ENCODE results near the gene SPSB1.

SPSB1 gene

GRCh38 chr1:9345922-9346321, 53.2 kb downstream of the SPSB1 start:
- TF ChIP-seq CTCF (IDR thresholded peaks at IDR 0.05; ENCODE audit: extremely low read depth, insufficient read depth, missing control alignments): no peak
- DNase-seq (ENCODE audit: low spot score): no peak
- in situ Hi-C loops (cut with MboI; ENCODE audit: low pct_unique_long_range_greater_than_20kb, low sequenced_read_pairs, unreplicated experiment): no loop called here

- TF ChIP-seq CTCF (IDR thresholded peaks at IDR 0.05; ENCODE audit: extremely low read depth, insufficient read depth, missing control alignments): no peak
- no peak for DNase-seq (ENCODE audit: low spot score)
Observed at GRCh38 chr1:9346566-9346965, 53.9 kb downstream of the SPSB1 start.

GRCh38 chr1:9347095-9347850, 54.6 kb downstream of the SPSB1 start:
- TF ChIP-seq CTCF (IDR thresholded peaks at IDR 0.05; ENCODE audit: extremely low read depth, insufficient read depth, missing control alignments): no peak
- no peak for DNase-seq (ENCODE audit: low spot score)
- in situ Hi-C loops (cut with MboI; ENCODE audit: low pct_unique_long_range_greater_than_20kb, low sequenced_read_pairs, unreplicated experiment): no loop called here

More at GRCh38 chr1:9346566-9346965, 53.9 kb downstream of the SPSB1 start:
- in situ Hi-C loops (cut with MboI; ENCODE audit: low pct_unique_long_range_greater_than_20kb, low sequenced_read_pairs, unreplicated experiment): no loop called here

GRCh38 chr1:9349331-9349851, 56.7 kb downstream of the SPSB1 start:
- TF ChIP-seq CTCF (IDR thresholded peaks at IDR 0.05; ENCODE audit: extremely low read depth, insufficient read depth, missing control alignments): no peak
- no peak for DNase-seq (ENCODE audit: low spot score)
- in situ Hi-C loops (cut with MboI; ENCODE audit: low pct_unique_long_range_greater_than_20kb, low sequenced_read_pairs, unreplicated experiment): no loop called here

GRCh38 chr1:9350013-9350908, 57.6 kb downstream of the SPSB1 start:
- no peak for DNase-seq (ENCODE audit: low spot score)
- in situ Hi-C loops (cut with MboI; ENCODE audit: low pct_unique_long_range_greater_than_20kb, low sequenced_read_pairs, unreplicated experiment): no loop called here
- TF ChIP-seq CTCF (IDR thresholded peaks at IDR 0.05; ENCODE audit: extremely low read depth, insufficient read depth, missing control alignments): no peak

GRCh38 chr1:9350960-9351359, 58.3 kb downstream of the SPSB1 start:
- no peak for DNase-seq (ENCODE audit: low spot score)
- in situ Hi-C loops (cut with MboI; ENCODE audit: low pct_unique_long_range_greater_than_20kb, low sequenced_read_pairs, unreplicated experiment): no loop called here
- no peak for TF ChIP-seq CTCF (IDR thresholded peaks at IDR 0.05; ENCODE audit: extremely low read depth, insufficient read depth, missing control alignments)

Data from GM13977 (cell line).